HG03025 (cell line): ENCODE measurements around the gene ABHD5.

ENCODE experiments used
- ATAC-seq: cut with Tn5 transposase; IDR thresholded peaks from one replicate; pipeline ENCODE4 v1.9.1; 2021; ENCODE audit warnings: mild to moderate bottlenecking, moderate library complexity; ENCODE audit not compliant: unreplicated experiment, low FRiP score

The ABHD5 gene

GRCh38 chr3:43684944-43685343 lies 5.8 kb upstream of the ABHD5 start:
- no peak for ATAC-seq

DNA sequence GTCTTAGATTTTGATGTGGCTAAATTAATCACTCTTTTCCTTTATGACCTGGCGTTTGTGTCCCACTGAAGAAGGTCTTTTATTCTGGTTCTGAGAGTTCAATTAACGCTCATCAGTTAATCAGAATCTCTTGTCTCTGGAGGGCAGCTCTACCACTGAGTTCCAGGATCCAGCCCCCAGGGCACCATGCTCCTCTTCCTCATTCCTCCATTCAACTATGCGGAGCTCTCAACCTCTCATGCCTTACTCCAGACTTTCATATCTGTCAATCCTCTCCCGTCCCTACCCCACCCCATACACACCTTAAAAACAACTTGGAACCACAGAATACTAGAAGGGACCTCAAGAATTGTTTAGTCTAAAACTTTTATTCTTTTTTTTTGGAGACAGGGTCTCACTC lies 4.8 kb upstream of the ABHD5 start:
- no peak for ATAC-seq

DNA sequence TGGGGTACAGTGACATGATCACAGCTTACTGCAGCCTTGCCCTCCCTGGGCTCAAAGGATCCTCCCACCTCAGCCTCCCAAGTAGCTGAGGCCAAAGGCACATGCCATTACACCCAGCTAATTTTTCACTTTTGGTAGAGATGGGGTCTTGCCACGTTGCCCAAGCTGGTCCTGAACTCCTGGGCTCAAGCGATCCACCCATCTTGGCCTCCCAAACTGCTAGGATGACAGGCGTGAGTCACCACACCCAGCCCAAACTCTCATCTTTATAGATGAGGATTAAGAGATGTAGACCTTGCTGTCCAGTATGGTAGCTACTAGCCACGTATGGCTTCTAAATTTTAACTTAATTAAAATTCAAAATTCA lies 4.4 kb upstream of the ABHD5 start:
- no peak for ATAC-seq

DNA sequence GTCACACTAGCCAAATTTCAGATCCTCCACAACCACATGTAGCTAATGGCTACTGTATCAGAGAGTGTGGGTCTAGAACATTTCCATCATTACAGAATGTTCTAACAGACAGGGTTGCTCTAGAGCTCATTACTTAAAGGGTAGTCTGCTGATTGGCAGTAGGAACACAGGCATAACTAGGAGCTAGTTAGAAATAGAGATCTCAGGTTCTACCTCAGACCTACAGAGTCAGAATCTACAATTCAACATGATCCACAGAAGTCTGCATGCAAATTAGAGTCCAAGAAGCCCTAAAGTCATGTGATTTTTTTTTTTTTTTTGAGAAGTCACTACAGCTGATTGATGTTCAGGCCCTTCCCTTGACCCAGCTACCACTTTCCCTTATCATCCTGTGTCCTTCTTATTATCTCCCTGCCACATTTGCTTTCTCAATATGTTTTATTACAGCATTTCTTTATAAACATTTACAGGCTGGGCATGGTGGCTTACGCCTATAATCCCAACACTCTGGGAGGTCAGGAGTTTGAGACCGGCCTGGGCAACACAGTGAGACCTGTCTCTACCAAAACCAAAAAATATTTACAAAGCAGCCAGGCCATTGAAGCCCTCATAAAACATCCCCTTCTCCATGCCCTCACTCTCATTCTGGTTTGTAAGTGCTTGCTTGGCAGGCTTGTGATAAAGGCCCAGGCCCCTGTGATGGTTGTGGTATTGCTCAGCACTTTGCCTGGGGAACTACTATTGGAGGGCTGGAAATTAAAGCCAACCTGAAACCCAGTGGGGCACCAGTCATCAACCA lies 3.8 kb upstream of the ABHD5 start:
- no peak for ATAC-seq

GRCh38 chr3:43687499-43687811 lies 3.3 kb upstream of the ABHD5 start:
- ATAC-seq, result no peak

DNA sequence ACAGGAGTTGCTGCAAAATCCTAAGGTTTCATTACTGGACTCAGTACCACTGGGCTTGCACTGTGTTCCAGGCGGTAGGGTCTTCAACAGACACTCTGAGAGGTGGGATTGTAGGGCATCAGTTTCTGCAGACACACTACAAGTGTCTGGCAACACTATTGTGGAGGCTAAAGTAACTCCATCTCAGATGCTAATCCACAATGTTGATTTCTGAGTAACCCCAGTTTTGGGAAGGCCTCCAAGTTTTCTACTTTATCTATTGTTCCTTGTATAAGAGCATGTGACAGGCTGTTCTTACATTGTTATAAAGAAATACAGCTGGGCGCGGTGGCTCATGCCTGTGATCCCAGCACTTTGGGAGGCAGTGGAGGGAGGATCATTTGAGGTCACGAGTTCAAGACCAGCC lies 2.5 kb upstream of the ABHD5 start:
- ATAC-seq, result no peak

GRCh38 chr3:43689166-43689565 lies 1.6 kb upstream of the ABHD5 start:
- ATAC-seq, result no peak

DNA sequence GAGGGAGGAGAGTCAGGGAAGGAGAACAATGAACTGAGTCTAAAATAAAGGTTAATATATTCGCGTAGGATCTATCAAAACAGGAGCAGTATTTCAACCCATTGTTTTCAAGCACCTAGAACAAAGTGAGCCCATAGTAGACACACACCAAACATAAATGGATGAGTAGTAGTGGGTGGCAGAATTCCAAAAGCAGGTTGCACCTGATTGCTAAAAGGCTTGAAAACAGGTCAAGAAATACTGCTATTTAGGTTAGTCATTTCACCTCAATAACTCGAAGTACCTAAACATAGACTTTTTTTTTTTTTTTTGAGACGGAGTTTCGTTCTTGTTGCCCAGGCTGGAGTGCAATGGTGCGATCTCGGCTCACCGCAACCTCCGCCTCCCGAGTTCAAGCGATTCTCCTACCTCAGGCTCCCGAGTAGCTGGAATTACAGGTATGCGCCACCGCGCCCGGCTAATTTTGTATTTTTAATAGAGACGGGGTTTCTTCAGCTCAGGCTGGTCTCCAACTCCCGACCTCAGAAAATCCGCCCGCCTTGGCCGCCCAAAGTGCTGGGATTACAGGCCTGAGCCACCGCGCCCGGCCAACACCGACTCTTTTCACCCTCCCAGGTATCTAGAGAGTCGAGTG lies 855 bp upstream of the ABHD5 start:
- peak; percentile 17 for ATAC-seq

- ATAC-seq, result peak; percentile 41
Observed at GRCh38 chr3:43691120-43691995, 620 bp downstream of the ABHD5 start.

- ATAC-seq, result no peak
Observed at GRCh38 chr3:43692085-43692855, 1.5 kb downstream of the ABHD5 start.

DNA sequence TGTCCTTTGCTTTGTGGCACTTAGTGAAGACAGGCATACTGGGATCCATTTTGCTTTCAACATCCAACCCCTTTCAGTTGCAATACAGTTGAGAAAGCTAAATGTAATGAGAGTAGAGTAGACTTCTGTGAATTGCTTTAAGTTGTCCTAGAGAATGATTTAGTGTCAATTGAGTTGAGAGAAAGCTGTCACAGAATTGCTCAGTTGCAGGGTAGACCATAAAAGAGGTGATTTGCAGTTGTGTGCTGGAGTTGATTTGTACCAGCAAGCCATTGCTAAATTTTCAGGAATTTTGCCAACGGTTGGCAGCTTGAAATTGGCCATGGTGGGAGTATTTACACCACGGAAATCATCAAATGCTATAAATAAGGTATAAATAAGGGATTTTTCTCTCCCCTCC lies 2.2 kb downstream of the ABHD5 start:
- ATAC-seq, result no peak

GRCh38 chr3:43693594-43693993 lies 2.9 kb downstream of the ABHD5 start:
- ATAC-seq, result no peak

GRCh38 chr3:43695443-43695842 lies 4.7 kb downstream of the ABHD5 start:
- ATAC-seq, result no peak

- ATAC-seq, result no peak
Observed at GRCh38 chr3:43695863-43696262, 5.1 kb downstream of the ABHD5 start.

GRCh38 chr3:43696441-43696840 lies 5.7 kb downstream of the ABHD5 start:
- ATAC-seq, result no peak

GRCh38 chr3:43696881-43697280 lies 6.1 kb downstream of the ABHD5 start:
- ATAC-seq, result no peak

GRCh38 chr3:43699864-43700263 lies 9.1 kb downstream of the ABHD5 start:
- ATAC-seq, result no peak

- ATAC-seq, result no peak
Observed at GRCh38 chr3:43704697-43705096, 14.0 kb downstream of the ABHD5 start.

DNA sequence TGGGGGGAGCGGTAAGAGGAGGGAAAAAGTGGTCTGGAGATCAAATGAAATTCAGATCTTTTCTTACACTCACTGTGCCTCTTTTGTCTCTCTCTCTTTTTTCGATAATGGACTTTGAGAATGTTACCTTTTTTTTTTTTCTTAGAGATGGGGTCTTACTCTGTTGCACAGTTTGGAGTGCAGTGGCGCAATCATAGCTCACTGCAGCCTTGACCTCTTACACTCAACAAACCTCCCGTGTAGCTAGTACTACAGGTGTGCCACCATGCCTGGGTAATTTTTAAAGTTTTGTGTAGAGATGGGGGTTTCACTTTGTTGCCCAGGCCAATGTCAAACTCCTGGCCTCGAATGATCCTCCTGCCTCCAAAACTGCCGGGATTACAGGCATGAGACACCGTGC lies 15.6 kb downstream of the ABHD5 start:
- ATAC-seq, result no peak

GRCh38 chr3:43707266-43707665 lies 16.5 kb downstream of the ABHD5 start:
- ATAC-seq, result no peak

DNA sequence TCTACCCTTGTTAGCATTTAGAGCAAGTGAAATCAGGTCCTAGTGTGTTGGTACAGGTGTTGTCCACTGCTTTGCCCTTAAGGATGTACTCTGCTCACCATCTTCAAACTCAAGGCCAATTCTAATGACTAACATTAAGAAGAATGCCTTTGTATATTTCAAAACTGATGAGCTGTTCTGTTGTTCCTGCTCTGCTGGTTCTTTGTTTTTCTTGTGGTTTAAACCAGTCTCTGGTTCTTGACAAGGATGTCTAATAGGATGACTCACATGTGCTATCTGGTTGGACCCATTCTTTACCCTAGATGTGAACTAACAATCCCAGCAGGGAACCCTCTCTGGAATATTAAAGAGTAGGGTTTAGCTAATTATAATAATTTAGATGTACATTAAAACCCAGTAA lies 17.3 kb downstream of the ABHD5 start:
- no peak for ATAC-seq
